Endothelial cell of umbilical vein (primary cell): ENCODE data around the gene LIME1. TPM values are rescaled to one million over a fixed set of nuclear protein-coding genes. Genes with fewer than 3 reads are reported as not detected.
A peak's percentile ranks its signal among the peaks of the same experiment; 100 is the strongest.

ENCODE experiments used
- BruUV-seq: library from RNA; stranded (reverse); fragments of 400-500 nt; replicated peaks from 2 replicates; lab custom pipeline; 2021; lab: Mats Ljungman, UMichigan
- CTCF ChIA-PET: fragments of 300-600, 350-600 bp; sonication (Branson Sonifier 250); formaldehyde crosslinking; loops from one replicate; lab custom pipeline; 2021; ENCODE audit warnings: antibody characterized with exemption, inconsistent platforms; lab: Charles Lee
- POLR2A ChIA-PET: fragments of 300-600, 350-600 bp; sonication (Branson Sonifier 250); formaldehyde crosslinking; loops from one replicate; lab custom pipeline; 2021; ENCODE audit warnings: antibody characterized with exemption, inconsistent platforms; lab: Charles Lee
- DNase-seq: peaks from one replicate; pipeline ENCODE4 v3.0.0-alpha.2; 2011; ENCODE audit warnings: low read depth, low spot score
- FAIRE-seq: peaks from 2 replicates; lab custom pipeline; 2011; peaks lifted over from hg19 to GRCh38; lab: Jason Lieb, UNC
- H2AFZ ChIP-seq: 2 replicates; pipeline ENCODE4 v1.6.0; 2012; ENCODE audit warnings: low read depth, low read length, control low read depth, inconsistent platforms
- H3K27ac ChIP-seq: 2 replicates; pipeline ENCODE4 v1.5.1; 2011; ENCODE audit warnings: low read depth, mild to moderate bottlenecking, control low read depth, low read length, moderate library complexity; ENCODE audit not compliant: insufficient read depth
- H3K27me3 ChIP-seq, 2 experiments: 2 replicates each; pipeline versions ENCODE4 v1.6.0 to v1.6.1; 2011; ENCODE audit warnings: low read length in 2 of 2, mixed read lengths in 1 of 2; ENCODE audit not compliant: control insufficient read depth in 2 of 2, insufficient read depth in 2 of 2
- H3K36me3 ChIP-seq, 2 experiments: 2 replicates in 1 of 2; 3 replicates in 1 of 2; pipeline ENCODE4 v1.5.1; 2011; ENCODE audit warnings: low read length in 2 of 2, mild to moderate bottlenecking in 1 of 2, moderate library complexity in 1 of 2; ENCODE audit not compliant: control insufficient read depth in 2 of 2, insufficient read depth in 2 of 2; ENCODE audit errors: extremely low read depth in 1 of 2
- H3K4me1 ChIP-seq: 3 replicates; pipeline ENCODE4 v1.5.1; 2011; ENCODE audit warnings: mild to moderate bottlenecking, low read length; ENCODE audit not compliant: control insufficient read depth, insufficient read depth; ENCODE audit errors: extremely low read depth
- H3K4me2 ChIP-seq: 2 replicates; pipeline ENCODE4 v1.6.1; 2011; ENCODE audit warnings: low read length, control low read depth, mixed read lengths; ENCODE audit not compliant: insufficient read depth
- H3K4me3 ChIP-seq, 3 experiments: fragments of 200-600 bp in 1 of 3; sonication (generic), shearing (Covaris generic) in 1 of 3; replicated peaks in 1 of 3; 2 replicates each; pipeline ENCODE4 v1.5.1; 2011 to 2016; ENCODE audit warnings: control low read depth in 3 of 3, low read length in 3 of 3, mild to moderate bottlenecking in 2 of 3, inconsistent platforms in 1 of 3, low read depth in 1 of 3, moderate library complexity in 1 of 3; ENCODE audit not compliant: insufficient read depth in 1 of 3
- H3K79me2 ChIP-seq: 2 replicates; pipeline ENCODE4 v1.6.0; 2012; ENCODE audit warnings: low read length, inconsistent platforms; ENCODE audit not compliant: control insufficient read depth, insufficient read depth
- H3K9ac ChIP-seq: replicated peaks from 2 replicates; pipeline ENCODE3; 2011; ENCODE audit warnings: low read length, control low read depth; ENCODE audit not compliant: insufficient read depth; ENCODE audit errors: extremely low read depth
- H3K9me1 ChIP-seq: replicated peaks from 3 replicates; pipeline ENCODE4 v1.6.0; 2011; ENCODE audit warnings: mild to moderate bottlenecking, low read length; ENCODE audit not compliant: control insufficient read depth, insufficient read depth; ENCODE audit errors: extremely low read depth
- H3K9me3 ChIP-seq: replicated peaks from 2 replicates; pipeline ENCODE4 v1.5.1; 2012; ENCODE audit warnings: low read length, inconsistent platforms; ENCODE audit not compliant: control insufficient read depth, insufficient read depth
- H4K20me1 ChIP-seq: replicated peaks from 2 replicates; pipeline ENCODE3; 2011; ENCODE audit warnings: mild to moderate bottlenecking, low read length; ENCODE audit not compliant: control insufficient read depth, insufficient read depth; ENCODE audit errors: extremely low read depth
- EZH2 ChIP-seq: IDR thresholded peaks from 2 replicates; pipeline ENCODE4 v1.6.1; 2012; ENCODE audit warnings: borderline replicate concordance, low read depth, mild to moderate bottlenecking, moderate library complexity, low read length, inconsistent platforms; ENCODE audit not compliant: severe bottlenecking
- FOS ChIP-seq: IDR thresholded peaks from 2 replicates; pipeline ENCODE4 v1.6.1; 2011; ENCODE audit warnings: mild to moderate bottlenecking, low read length, moderate library complexity, borderline replicate concordance; ENCODE audit not compliant: insufficient read depth
- GATA2 ChIP-seq: IDR thresholded peaks from 2 replicates; pipeline ENCODE4 v1.7.0; 2011; ENCODE audit warnings: low read depth, mild to moderate bottlenecking, moderate library complexity, mixed read lengths, low read length; ENCODE audit not compliant: insufficient read length, insufficient read depth
- JUN ChIP-seq: IDR thresholded peaks from 2 replicates; pipeline ENCODE4 v1.6.1; 2011; ENCODE audit warnings: borderline replicate concordance, low read depth; ENCODE audit not compliant: insufficient read length, insufficient read depth
- MYC ChIP-seq: IDR thresholded peaks from one replicate; pipeline ENCODE4 v1.6.1; 2011; ENCODE audit warnings: mild to moderate bottlenecking, low read depth, low read length
- POLR2A ChIP-seq: IDR thresholded peaks from 2 replicates; pipeline ENCODE4 v1.6.1; 2012; ENCODE audit warnings: low read depth, mild to moderate bottlenecking, control low read depth, low read length
- POLR2AphosphoS5 ChIP-seq: IDR thresholded peaks from 2 replicates; pipeline ENCODE4 v1.6.1; 2012; ENCODE audit warnings: low read depth, mild to moderate bottlenecking, control low read depth, low read length, moderate library complexity; ENCODE audit not compliant: insufficient read depth
- dilution Hi-C: fragments of 300-500 bp; cut with MboI; formaldehyde crosslinking; loops from one replicate; pipeline ENCODE4 v1.15.0; 2019; ENCODE audit warnings: low sequenced_read_pairs; ENCODE audit not compliant: extremely low pct_ligation_motif_present
- intact Hi-C: fragments of 100-400 bp; cut with micrococcal nuclease; formaldehyde crosslinking; loops from one replicate; pipeline ENCODE4 v1.10.0; 2022
- polyA plus RNA-seq, 4 experiments: library from polyadenylated mRNA; depleted of rRNA in 3 of 4; stranded (reverse) in 3 of 4; unstranded in 1 of 4; fragments of >200 nt; gene quantifications; 2 replicates each; pipeline versions ENCODE4 v1.2.1 to v1.2.3, GENCODE V29; 2011 to 2012; ENCODE audit warnings: missing spikeins in 1 of 4
- total RNA-seq: library from RNA; stranded (reverse); gene quantifications from 2 replicates; pipeline ENCODE4 v1.2.3, GENCODE V29; 2021
- TF ChIP-seq, protein P1 (sequence below): IDR thresholded peaks from 2 replicates; pipeline ENCODE4 v1.6.1; 2011; ENCODE audit not compliant: insufficient read depth, insufficient read length
- TF ChIP-seq, protein P2 (sequence below), 2 donors: IDR thresholded peaks; 1 replicate in 1 of 2; 2 replicates in 1 of 2; pipeline ENCODE4 v1.5.1; 2011; ENCODE audit warnings: low read length in 2 of 2, mild to moderate bottlenecking in 2 of 2, moderate library complexity in 2 of 2, control low read depth in 1 of 2, inconsistent platforms in 1 of 2, low read depth in 1 of 2; ENCODE audit not compliant: insufficient read depth in 1 of 2; ENCODE audit errors: extremely low read depth in 1 of 2

Gene LIME1
- total and polyA plus RNA-seq, 2 donors (not counting 3 experiments of a cell fraction or from before 2014, with no cell fraction given) = 10.7 to 12.2 TPM

DNA sequence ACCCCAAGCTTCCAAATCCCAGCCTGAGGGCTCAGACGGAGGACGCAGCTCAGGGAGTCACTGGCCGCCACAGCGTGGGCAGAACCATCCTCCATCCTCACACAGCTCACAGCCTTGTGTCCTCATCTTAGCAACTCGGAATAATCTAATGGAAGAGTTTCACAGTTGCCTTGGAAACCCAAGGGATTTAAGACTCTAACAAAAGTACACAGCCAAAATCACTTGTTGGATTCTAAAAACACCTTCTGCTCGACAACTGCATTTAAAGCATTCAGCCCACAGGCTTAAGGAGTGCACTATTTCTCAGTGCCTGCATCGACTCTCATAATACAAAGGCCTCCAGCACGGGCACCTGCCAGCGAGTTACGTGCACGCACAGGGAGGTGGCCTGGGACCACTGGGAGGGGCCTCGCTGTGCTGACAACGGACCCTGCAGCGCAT lies 49.2 kb downstream of the LIME1 start:
- Histone ChIP-seq H3K4me3 (no peak overlapping the region), H3K4me1 (no peaks in the 10 kb centered on the region), H3K9ac (no peak overlapping the region), H3K79me2 (no peaks in the 10 kb centered on the region), H2AFZ (no peak overlapping the region), H3K36me3 (no peaks in the 10 kb centered on the region), H3K9me1 (no peaks in the 10 kb centered on the region), H3K27ac (no peak overlapping the region), H3K27me3 (no peaks in the 10 kb centered on the region), H3K4me2 (no peak overlapping the region), H4K20me1 (no peaks in the 10 kb centered on the region), H3K9me3 (no peaks in the 10 kb centered on the region)
- dilution Hi-C loops (no loop called here), intact Hi-C loops (loop anchor here (1.0 to 2.0 kb wide), 2 partner anchors 79 to 187 kb away; no protein-coding TSS in a partner anchor)
- DNase-seq (no peak), FAIRE-seq (peak; percentile 37)
- ChIA-PET CTCF (interaction anchor here (0.6 to 3.8 kb wide), 25 partner anchors 8 to 242 kb away, joined by 3 to 32 read pairs (median 5); partner anchors contain the start of genes PRPF6 and TPD52L2), POLR2A (no interaction called here)
- no TSS peak for BruUV-seq
- no peak for TF ChIP-seq MYC
- TF ChIP-seq POLR2AphosphoS5 = no peak
- no peak for TF ChIP-seq EZH2
- no peak for TF ChIP-seq POLR2A
- TF ChIP-seq FOS = no peak
- TF ChIP-seq, protein P1, sequence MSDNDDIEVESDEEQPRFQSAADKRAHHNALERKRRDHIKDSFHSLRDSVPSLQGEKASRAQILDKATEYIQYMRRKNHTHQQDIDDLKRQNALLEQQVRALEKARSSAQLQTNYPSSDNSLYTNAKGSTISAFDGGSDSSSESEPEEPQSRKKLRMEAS = no peak
- no peak for TF ChIP-seq JUN
- TF ChIP-seq, protein P2, sequence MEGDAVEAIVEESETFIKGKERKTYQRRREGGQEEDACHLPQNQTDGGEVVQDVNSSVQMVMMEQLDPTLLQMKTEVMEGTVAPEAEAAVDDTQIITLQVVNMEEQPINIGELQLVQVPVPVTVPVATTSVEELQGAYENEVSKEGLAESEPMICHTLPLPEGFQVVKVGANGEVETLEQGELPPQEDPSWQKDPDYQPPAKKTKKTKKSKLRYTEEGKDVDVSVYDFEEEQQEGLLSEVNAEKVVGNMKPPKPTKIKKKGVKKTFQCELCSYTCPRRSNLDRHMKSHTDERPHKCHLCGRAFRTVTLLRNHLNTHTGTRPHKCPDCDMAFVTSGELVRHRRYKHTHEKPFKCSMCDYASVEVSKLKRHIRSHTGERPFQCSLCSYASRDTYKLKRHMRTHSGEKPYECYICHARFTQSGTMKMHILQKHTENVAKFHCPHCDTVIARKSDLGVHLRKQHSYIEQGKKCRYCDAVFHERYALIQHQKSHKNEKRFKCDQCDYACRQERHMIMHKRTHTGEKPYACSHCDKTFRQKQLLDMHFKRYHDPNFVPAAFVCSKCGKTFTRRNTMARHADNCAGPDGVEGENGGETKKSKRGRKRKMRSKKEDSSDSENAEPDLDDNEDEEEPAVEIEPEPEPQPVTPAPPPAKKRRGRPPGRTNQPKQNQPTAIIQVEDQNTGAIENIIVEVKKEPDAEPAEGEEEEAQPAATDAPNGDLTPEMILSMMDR (IDR thresholded peaks at IDR 0.05; ENCODE audit: extremely low read depth in 1 of 2, insufficient read depth in 1 of 2, low read depth in 1 of 2, low read length in 2 of 2) = no peak
- TF ChIP-seq GATA2 = no peak
